Rectal smooth muscle tissue (tissue), 1 donor: ENCODE measurements around the gene TENM3.
"Not testable (repeated sequence)": the region's sequence is repeated elsewhere in the genome, so short reads cannot be mapped to it uniquely, and the experiment has no call there.

ENCODE experiments used
- H3K27ac ChIP-seq: one replicate; pipeline ENCODE4 v1.7.0; 2013; ENCODE audit warnings: low read depth, low read length, inconsistent platforms
- H3K27me3 ChIP-seq: one replicate; pipeline ENCODE4 v1.7.0; 2013; ENCODE audit warnings: low read length; ENCODE audit not compliant: control insufficient read depth, insufficient read depth
- H3K36me3 ChIP-seq: one replicate; pipeline ENCODE4 v1.7.0; 2013; ENCODE audit warnings: low read length; ENCODE audit not compliant: control insufficient read depth, insufficient read depth
- H3K4me1 ChIP-seq: one replicate; pipeline ENCODE4 v1.7.0; 2013; ENCODE audit warnings: low read length; ENCODE audit not compliant: control insufficient read depth, insufficient read depth
- H3K4me3 ChIP-seq: one replicate; pipeline ENCODE4 v1.7.0; 2013; ENCODE audit warnings: low read length
- H3K9ac ChIP-seq: one replicate; pipeline ENCODE4 v1.7.0; 2013; ENCODE audit warnings: low read length

The TENM3 gene

GRCh38 chr4:182243204-182243603 is at the start of gene TENM3:
Gene TENM3, plus strand, starts transcription at chr4:182243402. Its CDS starts 80,619 bp downstream, at chr4:182324021.
- not testable (repeated sequence) for H3K9ac ChIP-seq, H3K36me3 ChIP-seq, H3K4me3 ChIP-seq, H3K27me3 ChIP-seq, H3K27ac ChIP-seq, H3K4me1 ChIP-seq

- no peaks in the 10 kb centered on the region for H3K4me1 ChIP-seq
- H3K9ac ChIP-seq, result no peak overlapping the region
- no peak overlapping the region for H3K4me3 ChIP-seq
- H3K27me3 ChIP-seq, result no peaks in the 10 kb centered on the region
- H3K36me3 ChIP-seq, result no peaks in the 10 kb centered on the region
- no peak overlapping the region for H3K27ac ChIP-seq
Measured at GRCh38 chr4:182194091-182194824, 48.9 kb upstream of the TENM3 start.

GRCh38 chr4:182197611-182198010 is 45.6 kb upstream of the TENM3 start:
- H3K4me1 ChIP-seq, result no peaks in the 10 kb centered on the region
- H3K36me3 ChIP-seq, result no peaks in the 10 kb centered on the region
- no peak overlapping the region for H3K9ac ChIP-seq
- no peaks in the 10 kb centered on the region for H3K27me3 ChIP-seq
- no peak overlapping the region for H3K27ac ChIP-seq
- no peak overlapping the region for H3K4me3 ChIP-seq

- Histone ChIP-seq H3K4me1 (no peaks in the 10 kb centered on the region), H3K4me3 (no peak overlapping the region), H3K9ac (no peak overlapping the region), H3K27ac (no peak overlapping the region), H3K36me3 (no peaks in the 10 kb centered on the region), H3K27me3 (no peaks in the 10 kb centered on the region)
Measured at GRCh38 chr4:182201871-182202270, 41.3 kb upstream of the TENM3 start.

GRCh38 chr4:182202650-182203049 is 40.6 kb upstream of the TENM3 start:
- Histone ChIP-seq H3K4me3 (no peak overlapping the region), H3K27ac (no peak overlapping the region), H3K4me1 (peaks cover 3% of the 10 kb centered on the region), H3K27me3 (no peaks in the 10 kb centered on the region), H3K9ac (no peak overlapping the region), H3K36me3 (no peaks in the 10 kb centered on the region)

GRCh38 chr4:182203872-182204411 is 39.3 kb upstream of the TENM3 start:
- Histone ChIP-seq H3K4me1 (peaks cover 8% of the 10 kb centered on the region), H3K27ac (no peak overlapping the region), H3K27me3 (no peaks in the 10 kb centered on the region)

GRCh38 chr4:182205306-182205705 is 37.9 kb upstream of the TENM3 start:
- Histone ChIP-seq H3K27me3 (no peaks in the 10 kb centered on the region), H3K4me1 (peaks cover 8% of the 10 kb centered on the region), H3K4me3 (no peak overlapping the region), H3K36me3 (no peaks in the 10 kb centered on the region), H3K27ac (no peak overlapping the region), H3K9ac (no peak overlapping the region)

More at GRCh38 chr4:182203872-182204411, 39.3 kb upstream of the TENM3 start:
- Histone ChIP-seq H3K4me3 (no peak overlapping the region), H3K36me3 (no peaks in the 10 kb centered on the region), H3K9ac (no peak overlapping the region)

GRCh38 chr4:182206266-182206665 is 36.9 kb upstream of the TENM3 start:
- no peak overlapping the region for H3K9ac ChIP-seq
- no peak overlapping the region for H3K4me3 ChIP-seq
- no peaks in the 10 kb centered on the region for H3K27me3 ChIP-seq
- no peak overlapping the region for H3K27ac ChIP-seq
- H3K4me1 ChIP-seq, result peaks cover 8% of the 10 kb centered on the region
- H3K36me3 ChIP-seq, result no peaks in the 10 kb centered on the region

- Histone ChIP-seq H3K9ac (no peak overlapping the region), H3K36me3 (no peaks in the 10 kb centered on the region), H3K4me1 (peaks cover 8% of the 10 kb centered on the region), H3K27ac (no peak overlapping the region), H3K27me3 (no peaks in the 10 kb centered on the region), H3K4me3 (no peak overlapping the region)
Measured at GRCh38 chr4:182206916-182207315, 36.3 kb upstream of the TENM3 start.

GRCh38 chr4:182207830-182208396 is 35.3 kb upstream of the TENM3 start:
- H3K27ac ChIP-seq, result peak overlapping the region; percentile 60
- H3K4me3 ChIP-seq, result no peak overlapping the region
- no peaks in the 10 kb centered on the region for H3K27me3 ChIP-seq
- no peak overlapping the region for H3K9ac ChIP-seq
- peaks cover 8% of the 10 kb centered on the region for H3K4me1 ChIP-seq
- no peaks in the 10 kb centered on the region for H3K36me3 ChIP-seq

- Histone ChIP-seq H3K4me3 (no peak overlapping the region), H3K27ac (peak overlapping the region; percentile 52), H3K9ac (no peak overlapping the region), H3K4me1 (peaks cover 8% of the 10 kb centered on the region), H3K27me3 (no peaks in the 10 kb centered on the region), H3K36me3 (no peaks in the 10 kb centered on the region)
Measured at GRCh38 chr4:182208526-182209050, 34.6 kb upstream of the TENM3 start.

- Histone ChIP-seq H3K36me3 (no peaks in the 10 kb centered on the region), H3K4me3 (no peak overlapping the region), H3K9ac (no peak overlapping the region), H3K4me1 (peaks cover 6% of the 10 kb centered on the region), H3K27me3 (no peaks in the 10 kb centered on the region), H3K27ac (no peak overlapping the region)
Measured at GRCh38 chr4:182212211-182212761, 30.9 kb upstream of the TENM3 start.
